ENCODE data around the gene CHD6.

The CHD6 gene

GRCh38 chr20:41390889-41391288 is 227.3 kb downstream of the CHD6 start:
- no peak for DNase-seq

GRCh38 chr20:41387444-41387851 is 230.7 kb downstream of the CHD6 start:
- no peak for DNase-seq

GRCh38 chr20:41386502-41387427 is 231.4 kb downstream of the CHD6 start:
- no peak for DNase-seq

- no peak for DNase-seq
These were observed 235.3 kb downstream of the CHD6 start for GRCh38 chr20:41382791-41383305.

- DNase-seq, result no peak
These were observed 237.5 kb downstream of the CHD6 start for GRCh38 chr20:41380551-41381193.

- DNase-seq, result no peak
These were observed 238.6 kb downstream of the CHD6 start for GRCh38 chr20:41379551-41379950.

- DNase-seq, result no peak
These were observed 240.9 kb downstream of the CHD6 start for GRCh38 chr20:41377275-41377674.

GRCh38 chr20:41376349-41376748 is 241.8 kb downstream of the CHD6 start:
- no peak for DNase-seq

GRCh38 chr20:41375846-41376245 is 242.3 kb downstream of the CHD6 start:
- no peak for DNase-seq

GRCh38 chr20:41373931-41374920 is 244.0 kb downstream of the CHD6 start:
- no peak for DNase-seq

GRCh38 chr20:41373251-41373783 is 244.9 kb downstream of the CHD6 start:
- DNase-seq, result no peak

GRCh38 chr20:41371371-41371770 is 246.8 kb downstream of the CHD6 start:
- DNase-seq, result no peak

- DNase-seq, result no peak
These were observed 248.0 kb downstream of the CHD6 start for GRCh38 chr20:41370176-41370575.

GRCh38 chr20:41369673-41370072 is 248.5 kb downstream of the CHD6 start:
- DNase-seq, result no peak

- no peak for DNase-seq
These were observed 250.2 kb downstream of the CHD6 start for GRCh38 chr20:41367956-41368355.

GRCh38 chr20:41367393-41367695 is 250.8 kb downstream of the CHD6 start:
- DNase-seq, result no peak

- DNase-seq, result no peak
These were observed 251.4 kb downstream of the CHD6 start, which contains the start of gene EMILIN3 for GRCh38 chr20:41366546-41367392. TSS of gene EMILIN3 (minus strand) at chr20:41366818. CDS start at chr20:41366634, 184 bp downstream.

GRCh38 chr20:41365777-41366545 is 252.2 kb downstream of the CHD6 start:
- no peak for DNase-seq

- DNase-seq, result no peak
These were observed 253.0 kb downstream of the CHD6 start for GRCh38 chr20:41364967-41365765.

Data from central memory CD4-positive, alpha-beta T cell (primary cell).